Mesenchymal stem cell (in vitro differentiated cells and primary cell): ENCODE measurements around the gene PYGB.

Experiments
- DNase-seq: peaks from one replicate; pipeline ENCODE4 v3.0.0-alpha.2; 2013
- H2AFZ ChIP-seq: one replicate; pipeline ENCODE4 v1.6.1; 2013; ENCODE audit warnings: low read depth, mild to moderate bottlenecking, control low read depth, inconsistent platforms, low read length, moderate library complexity
- H2AK5ac ChIP-seq: 2 replicates; pipeline ENCODE4 v1.6.1; 2013; ENCODE audit warnings: low read length, moderate library complexity, mild to moderate bottlenecking, inconsistent platforms; ENCODE audit not compliant: severe bottlenecking
- H2BK120ac ChIP-seq: one replicate; pipeline ENCODE4 v1.6.1; 2013; ENCODE audit warnings: low read depth, mild to moderate bottlenecking, inconsistent platforms, low read length, moderate library complexity
- H2BK12ac ChIP-seq, 2 experiments: one replicate each; pipeline ENCODE4 v1.6.1; 2013; ENCODE audit warnings: inconsistent platforms in 2 of 2, low read length in 2 of 2, mild to moderate bottlenecking in 2 of 2, moderate library complexity in 2 of 2, control low read depth in 1 of 2
- H2BK15ac ChIP-seq: one replicate; pipeline ENCODE4 v1.6.1; 2013; ENCODE audit warnings: mild to moderate bottlenecking, low read depth, inconsistent platforms; ENCODE audit not compliant: poor library complexity, severe bottlenecking
- H2BK5ac ChIP-seq: 2 replicates; pipeline ENCODE4 v1.6.1; 2013; ENCODE audit warnings: low read depth, mild to moderate bottlenecking, low read length, control low read depth, inconsistent platforms; ENCODE audit not compliant: poor library complexity, severe bottlenecking
- H3K14ac ChIP-seq, 2 experiments: one replicate each; pipeline ENCODE4 v1.6.1; 2013; ENCODE audit warnings: inconsistent platforms in 2 of 2, low read length in 2 of 2, control low read depth in 1 of 2, mild to moderate bottlenecking in 1 of 2, moderate library complexity in 1 of 2
- H3K18ac ChIP-seq, 2 experiments: one replicate each; pipeline ENCODE4 v1.6.1; 2013; ENCODE audit warnings: inconsistent platforms in 2 of 2, low read length in 2 of 2, control low read depth in 1 of 2, low read depth in 1 of 2, mild to moderate bottlenecking in 1 of 2
- H3K23ac ChIP-seq, 2 experiments: one replicate each; pipeline ENCODE4 v1.6.1; 2013; ENCODE audit warnings: inconsistent platforms in 2 of 2, low read length in 2 of 2, mild to moderate bottlenecking in 2 of 2, moderate library complexity in 2 of 2, control low read depth in 1 of 2
- H3K27ac ChIP-seq: 2 replicates; pipeline ENCODE4 v1.5.1; 2013; ENCODE audit warnings: mild to moderate bottlenecking, moderate library complexity, low read length, control low read depth, inconsistent platforms; ENCODE audit not compliant: poor library complexity, severe bottlenecking
- H3K27me3 ChIP-seq, 2 experiments: 2 replicates each; pipeline versions ENCODE4 v1.6.1 to v1.7.0; 2013; ENCODE audit warnings: low read length in 2 of 2, mild to moderate bottlenecking in 2 of 2, moderate library complexity in 2 of 2, control low read depth in 1 of 2, inconsistent platforms in 1 of 2; ENCODE audit not compliant: control insufficient read depth in 1 of 2, insufficient read depth in 1 of 2
- H3K36me3 ChIP-seq, 2 experiments: 2 replicates each; pipeline versions ENCODE4 v1.6.1 to v1.7.0; 2013; ENCODE audit warnings: low read length in 2 of 2, control low read depth in 1 of 2, inconsistent platforms in 1 of 2, low read depth in 1 of 2, mild to moderate bottlenecking in 1 of 2; ENCODE audit not compliant: insufficient read depth in 2 of 2, control insufficient read depth in 1 of 2
- H3K4ac ChIP-seq, 2 experiments: one replicate each; pipeline ENCODE4 v1.6.1; 2013; ENCODE audit warnings: inconsistent platforms in 2 of 2, low read length in 2 of 2, mild to moderate bottlenecking in 2 of 2, moderate library complexity in 2 of 2, control low read depth in 1 of 2, low read depth in 1 of 2
- H3K4me1 ChIP-seq: 2 replicates; pipeline ENCODE4 v1.6.1; 2013; ENCODE audit warnings: low read depth, low read length, control low read depth; ENCODE audit not compliant: control insufficient read depth, insufficient read depth
- H3K4me2 ChIP-seq: 2 replicates; pipeline ENCODE4 v1.6.1; 2013; ENCODE audit warnings: low read length, mild to moderate bottlenecking, inconsistent platforms; ENCODE audit not compliant: poor library complexity, severe bottlenecking
- H3K4me3 ChIP-seq, 2 experiments: 2 replicates each; pipeline versions ENCODE4 v1.5.1 to v1.7.0; 2013; ENCODE audit warnings: low read length in 2 of 2, mild to moderate bottlenecking in 2 of 2, control low read depth in 1 of 2, low read depth in 1 of 2; ENCODE audit not compliant: insufficient read depth in 1 of 2
- H3K79me1 ChIP-seq: replicated peaks from 2 replicates; pipeline ENCODE4 v1.6.1; 2013; ENCODE audit warnings: mild to moderate bottlenecking, control low read depth, low read length, inconsistent platforms; ENCODE audit not compliant: poor library complexity, severe bottlenecking
- H3K9ac ChIP-seq: 2 replicates; pipeline ENCODE4 v1.7.0; 2013; ENCODE audit warnings: mild to moderate bottlenecking, low read length, moderate library complexity
- H3K9me3 ChIP-seq: 2 replicates; pipeline ENCODE4 v1.7.0; 2013; ENCODE audit warnings: mild to moderate bottlenecking, low read length; ENCODE audit not compliant: control insufficient read depth
- H4K8ac ChIP-seq: one replicate; pipeline ENCODE4 v1.6.1; 2013; ENCODE audit warnings: inconsistent platforms, mild to moderate bottlenecking, low read length, moderate library complexity
- H4K91ac ChIP-seq: one replicate; pipeline ENCODE4 v1.6.1; 2013; ENCODE audit warnings: mild to moderate bottlenecking, low read length, inconsistent platforms
- WGBS: methylation state at CpG from one replicate; pipeline ENCODE4 v1.1.7; 2013; ENCODE audit warnings: mixed read lengths; 5-methylcytosine and 5-hydroxymethylcytosine counted together

PYGB gene

DNA sequence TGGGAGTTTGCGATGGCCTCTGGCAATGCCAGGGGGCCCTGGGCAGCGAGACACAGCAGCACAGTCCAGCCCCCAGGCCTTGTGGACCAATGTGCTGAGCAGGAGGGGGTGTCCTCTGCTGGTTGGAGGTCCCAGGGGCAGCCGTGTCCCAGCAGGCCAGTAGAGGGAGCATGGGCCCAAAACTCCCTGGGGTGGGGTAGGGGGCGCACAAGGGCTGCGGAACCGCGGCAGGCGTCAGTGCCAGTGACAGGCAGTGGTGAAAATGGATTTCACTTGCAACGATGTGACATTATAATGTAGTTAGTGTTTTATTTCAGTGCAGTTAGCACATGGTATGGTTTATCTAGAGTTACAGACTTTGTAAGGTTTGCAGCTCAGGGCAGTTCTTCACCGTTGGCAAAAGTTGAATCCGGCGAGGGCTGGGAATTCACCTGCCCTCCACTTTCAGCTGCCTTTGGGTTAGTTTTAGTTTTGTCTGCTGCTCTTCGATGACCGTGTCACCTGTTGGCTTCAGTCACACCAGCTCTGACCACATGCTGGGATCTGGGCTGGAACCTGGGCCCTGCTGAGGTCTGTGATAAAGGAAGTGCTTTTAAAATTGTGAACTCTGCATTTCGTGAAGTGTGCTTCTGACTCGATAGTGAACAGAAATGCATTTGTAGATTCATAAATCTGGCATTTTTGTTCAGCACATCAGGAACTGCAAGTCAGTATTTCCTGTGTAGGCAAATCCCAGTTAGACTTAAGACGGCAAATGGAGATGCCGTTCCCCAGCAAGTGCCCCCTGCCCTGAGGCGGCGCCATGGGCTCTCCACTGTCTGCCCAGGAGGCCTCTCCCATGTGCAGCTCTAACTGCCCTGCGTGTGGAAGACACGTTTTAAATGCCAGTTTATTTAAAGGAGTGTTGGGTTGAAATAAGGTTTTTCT is 46.8 kb downstream of the PYGB start:
- H2AFZ ChIP-seq: no peak overlapping the region
- H3K4me2 ChIP-seq: no peak overlapping the region
- no peak overlapping the region for H4K91ac ChIP-seq
- no peak overlapping the region for H2BK5ac ChIP-seq
- peaks cover 28% of the 10 kb centered on the region for H3K79me1 ChIP-seq
- H2BK15ac ChIP-seq: no peak overlapping the region
- no peaks in the 10 kb centered on the region for H3K9me3 ChIP-seq
- no peak overlapping the region for H3K9ac ChIP-seq
- peak overlapping the region; percentile 61 for H4K8ac ChIP-seq
- peak; percentile 75 for DNase-seq
- H3K14ac ChIP-seq: no peak overlapping the region
- peaks cover 48% of the 10 kb centered on the region for H3K4me1 ChIP-seq
- 70% methylated on average over 22 of the region's 22 CpGs for WGBS
- H2AK5ac ChIP-seq: no peak overlapping the region
- peak overlapping the region; percentile 65 for H3K27ac ChIP-seq
- no peaks in the 10 kb centered on the region for H3K27me3 ChIP-seq
- peak overlapping the region in 1 of 2 experiments; percentile 48 for H3K18ac ChIP-seq
- no peak overlapping the region for H2BK12ac ChIP-seq
- H3K23ac ChIP-seq: no peak overlapping the region
- H3K4ac ChIP-seq: no peak overlapping the region
- H3K4me3 ChIP-seq: no peak overlapping the region
- peaks cover 82 to 93% of the 10 kb centered on the region in 2 experiments for H3K36me3 ChIP-seq
- no peak overlapping the region for H2BK120ac ChIP-seq

DNA sequence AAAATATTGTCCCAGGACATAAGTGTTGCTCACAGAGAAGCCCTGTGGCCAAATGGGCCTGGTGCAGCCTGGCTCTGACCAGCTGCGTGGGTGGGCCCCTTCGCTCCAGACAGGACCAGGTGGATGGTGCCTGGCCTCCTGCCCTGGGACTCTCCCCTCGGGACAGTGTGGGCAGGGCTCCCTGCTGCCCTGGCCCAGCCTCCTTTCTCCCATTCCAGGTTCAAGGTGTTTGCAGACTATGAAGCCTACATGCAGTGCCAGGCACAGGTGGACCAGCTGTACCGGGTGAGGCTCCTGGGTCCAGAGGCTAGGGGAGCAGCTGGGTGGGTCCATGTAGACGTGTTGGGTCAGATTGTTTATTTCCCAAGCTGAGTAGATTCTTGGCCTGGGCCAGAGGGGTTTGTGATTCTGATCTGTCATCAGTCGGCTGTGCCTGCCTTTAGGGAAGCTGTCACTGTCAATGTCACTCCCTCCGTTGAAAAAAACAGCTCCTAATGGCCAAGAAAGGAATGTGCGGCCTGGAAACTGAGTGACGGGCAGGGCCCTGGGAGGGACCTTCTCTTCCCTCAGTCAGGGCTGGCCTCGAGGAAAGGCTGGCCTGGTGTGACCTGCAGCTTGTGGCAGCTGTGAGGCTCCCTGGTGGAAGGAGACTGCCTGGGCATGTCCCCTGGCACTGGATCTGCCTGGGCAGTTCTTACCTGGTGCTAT is 47.7 kb downstream of the PYGB start:
- Histone ChIP-seq H2BK15ac (no peak overlapping the region), H3K23ac (no peak overlapping the region), H3K4me2 (no peak overlapping the region), H3K18ac (peak overlapping the region; percentile 19 to 68), H3K4me1 (peaks cover 56% of the 10 kb centered on the region), H4K91ac (peak overlapping the region; percentile 77), H3K4ac (no peak overlapping the region), H2BK120ac (no peak overlapping the region), H2AK5ac (peak overlapping the region; percentile 0), H3K14ac (no peak overlapping the region), H3K36me3 (peaks cover 79 to 90% of the 10 kb centered on the region in 2 experiments), H2BK12ac (peak overlapping the region in 1 of 2 experiments; percentile 19), H2BK5ac (no peak overlapping the region), H4K8ac (peak overlapping the region; percentile 53), H2AFZ (no peak overlapping the region), H3K27me3 (no peaks in the 10 kb centered on the region), H3K27ac (peak overlapping the region; percentile 65), H3K9ac (no peak overlapping the region), H3K79me1 (peaks cover 23% of the 10 kb centered on the region), H3K9me3 (no peaks in the 10 kb centered on the region), H3K4me3 (no peak overlapping the region)
- DNase-seq: no peak
- 73% methylated on average over 10 of the region's 10 CpGs for WGBS

DNA sequence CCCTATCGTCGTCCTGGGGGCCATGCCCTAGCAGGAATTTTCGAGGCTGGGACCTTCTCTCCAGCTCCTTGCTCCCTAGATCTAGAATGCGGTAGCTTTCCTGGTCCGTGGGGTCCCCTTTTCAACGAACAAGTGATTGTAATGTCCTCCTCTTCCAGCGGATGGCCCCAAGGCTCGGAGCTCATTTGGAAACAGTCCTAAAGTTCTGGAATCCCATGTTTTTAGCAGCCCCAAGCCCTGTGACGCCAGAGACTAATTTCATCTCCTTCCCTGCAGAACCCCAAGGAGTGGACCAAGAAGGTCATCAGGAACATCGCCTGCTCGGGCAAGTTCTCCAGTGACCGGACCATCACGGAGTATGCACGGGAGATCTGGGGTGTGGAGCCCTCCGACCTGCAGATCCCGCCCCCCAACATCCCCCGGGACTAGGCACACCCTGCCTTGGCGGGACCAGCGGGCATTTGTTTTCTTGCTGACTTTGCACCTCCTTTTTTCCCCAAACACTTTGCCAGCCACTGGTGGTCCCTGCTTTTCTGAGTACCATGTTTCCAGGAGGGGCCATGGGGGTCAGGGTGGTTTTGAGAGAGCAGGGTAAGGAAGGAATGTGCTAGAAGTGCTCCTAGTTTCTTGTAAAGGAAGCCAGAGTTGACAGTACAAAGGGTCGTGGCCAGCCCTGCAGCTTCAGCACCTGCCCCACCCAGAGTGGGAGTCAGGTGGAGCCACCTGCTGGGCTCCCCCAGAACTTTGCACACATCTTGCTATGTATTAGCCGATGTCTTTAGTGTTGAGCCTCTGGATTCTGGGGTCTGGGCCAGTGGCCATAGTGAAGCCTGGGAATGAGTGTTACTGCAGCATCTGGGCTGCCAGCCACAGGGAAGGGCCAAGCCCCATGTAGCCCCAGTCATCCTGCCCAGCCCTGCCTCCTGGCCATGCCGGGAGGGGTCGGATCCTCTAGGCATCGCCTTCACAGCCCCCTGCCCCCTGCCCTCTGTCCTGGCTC is 48.5 kb downstream of the PYGB start:
- Histone ChIP-seq H3K18ac (peak overlapping the region; percentile 19 to 68), H3K36me3 (peaks cover 72 to 84% of the 10 kb centered on the region in 2 experiments), H3K4me3 (no peak overlapping the region), H4K91ac (peak overlapping the region; percentile 77), H2BK12ac (peak overlapping the region in 1 of 2 experiments; percentile 19), H3K4ac (peak overlapping the region; percentile 7 to 19), H2BK120ac (no peak overlapping the region), H2AFZ (no peak overlapping the region), H2AK5ac (peak overlapping the region; percentile 23), H3K23ac (no peak overlapping the region), H3K4me2 (no peak overlapping the region), H4K8ac (peak overlapping the region; percentile 53), H3K4me1 (peaks cover 59% of the 10 kb centered on the region), H2BK5ac (no peak overlapping the region), H3K79me1 (peaks cover 15% of the 10 kb centered on the region), H3K9ac (peak overlapping the region; percentile 38), H3K14ac (no peak overlapping the region), H3K27ac (peak overlapping the region; percentile 65), H3K27me3 (no peaks in the 10 kb centered on the region), H2BK15ac (no peak overlapping the region), H3K9me3 (no peaks in the 10 kb centered on the region)
- DNase-seq: no peak
- WGBS: 94% methylated on average over 22 of the region's 24 CpGs
